HG03354 (cell line): ENCODE data around the gene CSRP1.
"Not testable (repeated sequence)": the region's sequence is repeated elsewhere in the genome, so short reads cannot be mapped to it uniquely, and the experiment has no call there.

Experiments used
- ATAC-seq: cut with Tn5 transposase; IDR thresholded peaks from one replicate; pipeline ENCODE4 v1.9.1; 2021; ENCODE audit warnings: mild to moderate bottlenecking; ENCODE audit not compliant: unreplicated experiment, poor library complexity, severe bottlenecking

CSRP1 gene

DNA sequence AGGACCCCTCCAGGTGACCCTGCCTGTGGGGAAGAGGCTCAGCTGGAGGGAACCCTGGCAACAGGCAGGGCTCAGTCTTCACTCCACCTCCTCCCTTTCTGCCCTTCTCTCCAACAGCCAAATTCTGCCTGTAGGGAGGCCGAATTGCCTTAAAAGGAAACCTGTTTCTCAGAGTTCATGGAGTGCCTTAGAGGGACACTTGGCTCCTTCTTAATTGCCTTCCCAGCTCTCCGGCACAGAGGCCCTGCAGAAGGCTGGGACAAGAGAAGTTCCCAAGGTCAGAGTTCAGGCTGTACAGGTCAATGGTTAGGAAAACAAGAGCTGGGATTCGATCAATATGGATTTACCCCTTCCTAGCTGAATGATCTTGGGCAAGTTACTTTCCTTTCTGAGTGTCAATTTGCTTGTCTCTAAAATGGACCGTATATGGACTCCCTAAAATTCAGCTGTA is 6.2 kb downstream of the CSRP1 start:
- ATAC-seq: no peak

DNA sequence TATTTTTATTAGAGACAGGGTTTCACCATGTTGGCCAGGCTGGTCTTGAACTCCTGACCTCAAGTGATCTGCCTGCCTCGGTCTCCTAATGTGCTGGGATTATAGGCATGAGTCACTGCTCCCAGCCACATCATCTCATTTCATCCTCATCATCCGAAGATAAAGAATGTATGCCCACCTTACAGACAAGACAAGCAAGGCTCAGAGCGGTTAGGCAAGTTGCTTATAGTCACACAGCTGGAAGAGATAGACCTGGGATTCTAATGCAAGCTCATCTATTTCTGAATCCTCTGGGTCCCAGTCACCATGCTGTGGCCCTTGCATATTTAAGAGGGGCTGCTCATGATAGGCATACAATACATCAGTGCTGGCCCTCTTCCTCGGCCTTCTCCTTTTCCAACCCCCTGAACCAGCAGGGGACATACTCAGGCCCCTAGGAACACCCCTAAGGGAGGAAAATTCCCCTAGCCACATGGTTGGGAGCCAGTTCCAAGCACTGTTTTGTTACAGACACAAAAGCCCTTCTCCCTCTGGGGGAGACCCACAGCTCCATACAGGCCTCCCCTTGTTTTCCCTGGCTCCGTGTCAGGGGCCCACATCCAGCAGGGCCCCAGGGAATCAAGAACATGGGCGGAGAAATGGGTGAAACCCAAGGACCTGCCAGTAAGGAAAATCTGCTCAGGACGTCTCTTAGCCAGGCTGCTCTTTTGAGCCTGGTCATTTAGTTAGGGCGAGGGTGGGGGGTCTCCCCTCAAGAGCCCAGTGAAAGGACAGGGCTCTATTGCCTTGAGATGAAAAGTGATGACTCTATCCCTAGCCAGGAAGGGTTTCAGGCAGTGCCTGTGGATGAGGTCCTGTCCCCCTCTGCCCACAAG is 6.9 kb downstream of the CSRP1 start:
- no peak for ATAC-seq

DNA sequence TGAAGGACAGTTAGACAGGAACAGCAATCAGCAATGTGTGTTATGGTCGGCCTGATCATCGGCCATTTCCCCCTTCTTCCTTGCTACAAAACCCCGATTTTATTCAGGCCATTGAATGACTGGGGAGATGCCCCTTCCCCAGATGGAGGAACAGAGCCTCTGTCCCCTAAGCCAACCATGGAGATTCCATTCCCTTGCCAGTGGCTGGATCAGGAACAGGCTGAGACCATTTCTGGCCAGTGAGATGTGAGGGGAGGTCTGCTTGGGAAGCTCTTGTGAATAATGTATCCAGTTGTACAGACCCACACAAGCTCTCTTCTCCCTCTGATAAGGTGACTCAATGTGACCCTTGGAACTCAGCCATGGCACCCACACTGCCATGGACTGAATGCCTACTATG is 7.7 kb downstream of the CSRP1 start:
- no peak for ATAC-seq

DNA sequence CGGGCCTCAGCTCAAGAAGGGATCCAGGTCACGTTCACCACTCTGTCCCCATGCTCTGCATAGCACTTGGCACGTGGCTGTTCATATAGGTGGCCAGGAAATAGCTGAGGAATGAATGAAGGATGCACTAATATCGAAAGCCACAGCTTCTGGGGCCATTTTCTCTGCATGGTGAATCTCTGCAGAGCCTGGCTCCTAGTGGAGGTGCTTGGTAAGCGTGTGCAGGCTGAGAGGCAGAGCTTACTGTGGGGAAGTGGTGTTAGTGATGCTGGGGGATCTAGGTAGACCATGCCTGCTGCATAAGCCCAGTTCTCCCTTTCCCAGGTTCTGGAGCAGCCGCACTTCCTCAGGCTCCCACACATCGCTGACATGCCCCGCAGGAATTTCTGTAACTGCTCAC is 8.3 kb downstream of the CSRP1 start:
- ATAC-seq: no peak

DNA sequence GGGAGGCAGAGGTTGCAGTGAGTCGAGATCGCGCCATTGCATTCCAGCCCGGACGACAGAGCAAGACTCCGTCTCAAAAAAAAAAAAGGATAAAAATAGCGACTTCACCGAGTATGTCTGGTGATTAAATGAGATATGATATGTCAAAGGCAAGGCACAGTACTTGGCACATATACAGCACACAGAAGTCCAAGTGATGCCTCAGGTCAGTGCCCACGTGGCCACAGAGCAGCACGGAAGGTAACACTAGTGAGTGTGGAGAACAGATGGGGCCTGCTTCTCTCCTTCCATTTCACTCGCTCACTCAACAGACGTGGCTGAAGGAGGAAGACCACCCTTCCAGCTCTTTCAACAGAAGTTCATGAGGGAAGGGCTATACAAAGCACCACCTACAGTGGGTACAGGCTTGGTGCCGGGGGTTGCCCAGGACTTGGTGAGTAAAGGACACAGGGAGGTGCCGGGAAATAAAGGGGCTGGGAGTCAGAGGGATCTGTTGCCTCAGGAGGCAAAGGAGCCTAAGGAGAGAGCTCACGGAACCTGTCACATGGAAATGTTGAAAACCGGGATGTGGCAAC is 8.9 kb downstream of the CSRP1 start:
- no peak for ATAC-seq

DNA sequence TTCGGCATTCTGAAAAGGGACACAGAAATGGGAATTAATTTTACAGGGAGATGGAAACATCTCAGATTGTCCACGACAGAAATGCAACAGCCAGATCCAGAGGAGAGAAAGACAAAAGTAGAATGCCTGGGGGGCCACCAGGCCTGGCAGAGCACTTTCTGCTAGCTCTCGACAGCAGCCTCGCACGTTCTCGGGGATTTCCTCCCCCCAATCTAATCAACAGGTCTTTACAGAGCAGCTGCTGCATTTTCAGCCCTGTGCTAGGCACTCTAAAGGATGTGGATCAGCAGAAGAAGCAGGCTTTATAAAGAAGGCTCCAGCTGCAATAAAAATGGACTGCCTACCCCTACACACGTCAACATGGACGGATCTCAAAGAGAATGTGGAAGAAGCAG is 10.6 kb downstream of the CSRP1 start:
- no peak for ATAC-seq

DNA sequence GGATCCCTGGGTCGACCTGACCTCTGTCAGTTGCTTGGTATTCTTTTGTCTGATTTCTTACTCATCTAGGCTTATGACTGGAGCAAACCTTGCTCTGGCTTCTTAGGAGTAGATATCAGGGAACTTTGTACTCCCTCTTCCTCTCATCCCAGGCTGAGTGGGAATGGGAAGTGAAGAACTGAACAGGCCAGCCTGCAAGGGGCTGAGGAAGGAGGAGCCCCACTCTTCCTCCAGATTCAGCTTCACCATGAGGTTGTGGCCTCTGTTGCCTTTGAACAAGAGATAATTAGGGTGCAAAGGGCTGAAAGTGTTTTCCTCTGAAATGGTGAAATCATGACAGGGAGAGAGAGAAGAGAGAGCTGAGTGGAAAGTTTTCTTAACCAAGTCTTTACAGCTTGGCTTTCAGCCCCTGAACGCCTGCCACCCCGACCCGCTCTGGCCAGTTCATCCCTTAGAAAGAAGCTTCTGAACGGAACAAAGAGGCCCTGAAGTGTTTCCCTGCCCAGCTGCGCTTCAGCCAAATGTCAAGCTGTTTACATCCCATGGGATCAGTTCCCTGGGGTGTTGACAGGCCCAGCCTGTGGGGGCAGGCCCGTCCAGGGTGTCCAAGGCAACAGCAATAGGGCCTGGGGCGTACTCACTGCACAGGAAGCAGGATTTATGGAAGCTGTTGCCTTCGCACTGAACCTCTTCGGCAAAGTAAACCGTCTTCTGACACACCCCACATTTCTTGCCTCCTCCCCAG is 11.2 kb downstream of the CSRP1 start:
- no peak for ATAC-seq

DNA sequence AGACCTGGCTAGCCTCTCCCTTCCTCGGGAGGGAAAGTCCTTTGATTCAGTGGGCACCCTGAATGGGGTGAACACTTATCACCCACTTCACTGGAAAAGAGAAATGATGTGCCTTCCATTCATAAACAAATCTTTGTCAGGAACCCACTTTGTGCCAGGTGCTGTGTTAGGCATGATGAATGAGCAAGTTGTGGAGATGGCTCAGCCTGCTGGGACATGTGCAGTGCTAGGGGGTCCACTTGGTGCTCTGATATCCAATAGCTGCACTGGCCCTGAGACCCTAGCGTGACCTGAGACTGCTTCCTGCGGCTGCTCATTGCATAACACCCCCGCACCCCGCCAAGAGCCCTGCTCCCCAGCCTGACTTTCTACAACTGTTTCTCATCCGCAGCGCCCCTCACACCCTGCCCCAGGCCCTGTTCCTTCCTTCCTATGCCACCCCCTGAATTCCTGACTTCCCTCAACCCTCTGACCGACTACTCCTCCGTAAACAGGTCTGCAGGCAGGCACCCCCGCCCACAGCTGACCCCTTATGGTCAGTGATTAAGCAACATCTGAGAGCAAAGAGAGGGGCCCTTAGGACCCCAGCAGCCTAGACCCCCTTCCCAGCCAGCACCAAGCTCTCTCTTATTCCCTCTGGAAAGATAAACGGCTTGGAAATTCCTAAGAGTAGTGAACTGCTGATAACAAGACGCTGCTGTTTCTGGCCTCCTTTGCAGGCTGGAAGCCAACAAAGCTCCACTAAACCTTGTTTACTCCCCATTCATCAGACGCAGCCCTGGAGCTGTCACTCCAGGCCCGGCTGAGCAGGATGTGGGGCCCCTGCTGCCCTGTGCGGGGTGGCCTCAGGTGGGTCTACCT is 12.9 kb downstream of the CSRP1 start:
- no peak for ATAC-seq

DNA sequence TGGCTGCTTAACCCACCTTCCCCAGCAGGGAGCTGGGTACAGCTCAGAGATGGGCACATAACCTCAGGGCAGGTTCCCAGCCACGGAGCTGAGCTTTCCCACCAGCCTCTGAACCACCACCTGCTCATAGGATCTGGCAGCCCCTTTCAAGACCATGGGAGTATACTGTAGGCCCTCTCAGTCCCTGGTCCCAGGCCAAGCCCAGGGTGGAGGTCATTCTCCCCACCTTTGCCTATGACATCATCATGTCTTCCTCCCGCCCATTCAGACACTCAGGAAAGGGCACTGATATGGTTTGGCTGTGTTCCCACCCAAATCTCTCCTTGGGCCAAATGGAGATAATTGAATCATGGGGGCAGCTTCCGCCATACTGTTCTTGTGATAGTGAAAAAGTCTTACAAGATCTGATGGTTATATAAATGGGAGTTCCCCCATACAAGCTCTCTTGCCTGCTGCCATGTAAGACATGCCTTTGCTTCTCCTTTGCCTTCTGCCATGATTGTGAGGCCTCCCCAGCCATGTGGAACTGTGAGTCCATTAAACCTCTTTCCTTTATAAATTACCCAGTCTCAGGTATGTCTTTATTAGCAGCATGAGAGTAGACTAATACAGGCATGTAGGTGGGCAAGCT is 13.8 kb downstream of the CSRP1 start:
- ATAC-seq: not testable (repeated sequence)

DNA sequence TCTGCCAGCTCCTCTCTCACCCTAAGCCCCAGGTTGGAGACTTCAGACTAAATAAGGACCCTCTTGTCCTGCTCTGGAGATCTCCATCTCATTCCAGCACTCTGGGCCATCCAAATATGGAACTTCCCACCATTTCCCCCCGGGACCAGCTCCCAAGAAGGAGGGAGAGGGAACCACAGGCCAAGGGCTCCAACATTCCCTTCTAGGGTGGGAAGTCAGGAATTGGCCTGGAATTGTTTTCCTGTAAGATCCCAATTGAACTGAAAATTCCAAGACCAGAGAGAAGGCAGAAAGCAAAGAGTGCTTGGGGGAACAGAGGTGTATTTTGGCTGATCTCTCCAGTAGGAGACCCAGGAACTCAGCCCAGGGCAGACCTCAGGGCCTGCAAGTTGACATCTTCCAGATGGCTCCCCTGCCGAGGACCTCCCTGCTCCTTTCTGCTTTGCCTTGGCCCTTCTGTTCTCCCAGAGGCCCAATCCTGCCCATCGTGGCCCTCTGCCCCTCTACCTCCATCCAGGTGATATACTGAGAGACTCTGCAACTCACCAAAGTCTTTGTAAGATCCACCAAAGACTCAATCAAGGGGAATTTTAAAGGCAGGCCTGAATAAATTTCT is 14.9 kb downstream of the CSRP1 start:
- no peak for ATAC-seq

DNA sequence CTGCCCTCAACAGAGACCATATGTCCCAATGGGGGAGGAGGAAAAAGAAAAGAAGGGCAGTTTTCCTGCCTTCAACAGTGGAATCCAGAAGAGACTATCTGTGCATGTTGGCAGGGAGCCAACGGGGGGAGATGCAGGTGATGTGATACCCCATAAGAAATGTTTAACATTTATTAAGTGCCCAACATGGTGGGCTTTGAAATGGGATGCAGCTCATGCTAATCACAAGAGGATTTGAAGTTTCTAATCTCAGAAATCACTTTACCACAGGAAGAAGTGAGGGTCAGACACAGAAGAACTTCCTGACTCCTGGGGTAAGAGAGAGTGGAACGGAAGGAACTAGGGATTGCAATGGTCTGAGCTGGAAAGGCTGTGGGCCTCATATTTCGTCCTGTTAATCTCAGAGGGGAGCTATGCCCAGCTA is 16.2 kb downstream of the CSRP1 start:
- no peak for ATAC-seq

DNA sequence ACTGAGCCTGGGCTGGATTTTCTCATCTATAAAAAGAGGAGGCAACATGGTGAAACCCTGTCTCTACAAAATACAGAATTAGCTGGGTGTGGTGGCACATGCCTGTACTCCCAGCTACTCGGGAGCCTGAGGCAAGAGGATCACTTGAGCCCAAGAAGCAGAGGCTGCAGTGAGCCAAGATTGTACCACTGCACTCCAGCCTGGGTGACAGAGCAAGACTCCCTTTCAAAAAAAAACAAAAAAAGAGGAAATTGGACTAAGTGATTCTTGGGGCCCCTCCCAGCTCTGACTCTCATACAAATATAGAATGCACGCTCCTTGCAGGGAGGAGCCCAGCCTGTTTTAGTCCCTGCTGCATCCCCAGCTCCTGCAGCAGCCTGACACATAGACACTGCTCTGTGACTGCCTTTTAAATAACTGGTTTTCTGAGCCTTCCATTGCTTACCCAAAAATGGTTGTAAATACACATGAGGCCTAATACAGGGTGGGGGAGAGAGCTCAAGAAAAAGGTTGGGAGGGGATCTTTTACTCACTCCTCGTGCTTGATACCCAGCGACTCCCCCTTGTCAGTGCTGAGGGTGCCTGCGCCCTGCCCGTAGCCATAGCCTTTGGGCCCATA is 17.2 kb downstream of the CSRP1 start:
- ATAC-seq: no peak

DNA sequence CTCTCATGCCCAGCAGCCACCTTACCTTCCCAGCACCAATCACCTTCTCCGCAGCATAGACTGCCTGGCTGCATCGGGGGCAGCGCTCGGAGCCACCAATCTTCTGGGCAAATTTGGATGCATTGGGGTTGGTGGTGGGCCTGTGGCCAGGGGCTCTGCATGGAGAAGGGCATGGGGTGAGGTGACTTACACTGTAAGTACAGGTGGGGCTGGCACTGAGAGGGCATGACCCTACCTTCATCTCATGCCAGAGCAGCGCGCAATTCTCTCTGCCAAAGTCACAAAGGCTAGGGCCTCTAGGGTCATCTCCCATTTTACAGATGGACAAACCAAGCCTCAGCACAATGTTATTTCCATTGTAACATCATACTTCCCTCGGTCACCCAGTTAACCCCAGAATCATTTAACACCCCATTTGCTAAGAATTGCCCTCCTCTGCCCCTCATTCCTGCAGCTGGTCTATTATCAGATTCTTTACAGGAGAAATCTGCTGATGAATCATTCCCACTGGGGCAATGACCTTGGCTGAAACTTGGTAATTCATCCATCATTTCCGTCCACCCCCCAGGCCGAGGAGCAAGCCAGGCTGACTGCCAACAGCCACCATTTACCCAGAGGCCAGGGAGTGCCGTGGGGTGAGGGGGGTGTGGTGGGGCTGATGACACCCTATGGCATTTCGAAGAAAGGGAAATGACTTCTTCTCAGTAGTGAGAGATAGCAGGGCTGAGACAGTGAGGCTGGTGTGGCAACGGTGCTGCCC is 17.9 kb downstream of the CSRP1 start:
- ATAC-seq: no peak

DNA sequence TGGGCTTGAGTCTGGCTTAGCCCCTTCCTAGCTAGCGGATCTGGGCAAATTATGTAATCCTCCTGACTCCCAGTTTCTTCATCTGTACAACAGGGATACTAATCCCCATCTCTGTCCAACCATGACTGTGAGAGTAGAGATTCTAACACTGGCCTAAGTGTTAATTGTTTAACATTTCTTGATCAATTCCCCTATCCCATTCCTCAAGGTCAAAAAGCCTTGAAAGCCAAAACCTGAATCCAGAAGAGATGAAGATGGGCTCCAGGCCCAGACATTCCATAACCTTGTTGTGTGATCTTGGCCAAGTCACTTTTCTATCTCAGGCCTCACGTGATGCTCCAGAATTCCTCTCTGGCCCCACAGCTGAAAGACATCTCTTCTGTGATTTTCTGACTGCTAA is 19.2 kb downstream of the CSRP1 start:
- ATAC-seq: no peak

DNA sequence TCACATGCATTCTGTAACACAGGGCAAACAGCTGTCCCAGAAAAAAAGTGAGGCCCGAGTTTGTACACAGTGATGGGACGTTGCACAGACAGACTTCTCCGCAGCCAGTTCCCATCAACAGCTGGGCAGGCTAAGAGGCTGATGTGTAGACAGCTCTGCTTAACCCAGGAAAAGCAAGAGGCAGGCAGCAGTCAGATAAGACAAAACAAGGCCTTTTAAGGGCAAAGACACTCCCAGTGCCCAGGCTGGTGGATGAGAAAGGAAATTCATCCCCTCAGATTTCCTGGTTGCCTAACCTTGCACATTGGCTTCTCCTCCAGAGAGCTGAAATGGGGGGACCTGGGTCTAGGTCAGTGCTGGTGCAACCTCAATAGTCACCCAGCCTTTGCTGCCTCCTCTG is 20.7 kb downstream of the CSRP1 start:
- ATAC-seq: no peak

DNA sequence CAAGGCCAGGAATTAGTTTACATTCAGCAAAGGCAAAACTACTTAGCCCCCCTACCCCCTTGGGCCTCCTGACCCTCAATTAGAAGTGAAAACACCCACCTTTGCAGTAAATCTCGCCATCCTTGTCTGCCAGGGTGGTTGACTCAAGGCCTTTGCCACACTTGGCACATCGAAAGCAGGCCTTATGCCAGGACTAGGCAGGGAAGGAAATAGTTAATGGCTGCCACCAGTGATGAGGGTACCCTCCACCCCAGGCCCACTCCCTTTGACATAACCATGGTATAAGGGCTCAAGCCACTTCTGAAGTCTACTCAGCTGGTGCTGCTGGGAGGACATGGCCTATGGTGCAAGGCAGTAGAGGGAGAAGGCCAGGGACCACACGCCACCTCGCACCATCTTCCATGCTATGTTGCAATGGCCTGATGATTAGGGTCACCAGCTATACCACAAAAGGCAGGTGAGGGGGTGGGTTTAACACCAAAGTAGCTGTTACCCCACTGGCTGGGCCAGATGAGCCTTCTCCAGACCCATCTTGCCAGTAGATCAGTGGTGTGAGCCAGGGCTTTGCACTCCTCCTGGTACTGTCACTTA is 21.6 kb downstream of the CSRP1 start:
- ATAC-seq: no peak

DNA sequence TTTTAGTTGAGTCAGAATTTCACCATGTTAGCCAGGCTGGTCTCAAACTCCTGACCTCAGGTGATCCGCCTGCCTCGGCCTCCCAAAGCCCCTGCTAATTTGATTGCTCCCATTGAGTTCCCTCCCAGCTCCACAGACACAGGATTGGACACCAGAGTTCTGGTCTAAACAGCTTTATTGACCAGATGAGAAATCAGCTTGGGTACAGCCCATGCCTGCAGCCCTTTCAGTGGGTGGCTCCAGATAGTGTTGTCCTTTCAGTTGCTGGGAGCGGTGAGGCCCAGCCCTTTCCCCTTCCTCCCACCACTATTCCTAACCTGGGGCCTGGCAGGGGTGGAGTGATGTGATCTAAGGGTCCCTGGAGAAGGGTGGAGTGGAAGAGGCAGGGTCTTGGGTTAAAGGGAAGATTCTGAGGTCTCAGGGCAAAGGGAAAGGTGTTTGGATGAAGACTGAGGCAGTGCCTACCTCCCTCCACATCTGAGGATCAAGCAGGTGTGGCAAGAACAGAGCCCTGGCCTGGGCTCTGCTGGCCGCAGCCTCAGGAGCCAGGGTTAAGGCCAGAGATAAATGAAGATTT is 23.5 kb downstream of the CSRP1 start:
- no peak for ATAC-seq
